ENCODE data around the gene RAP1A.

Gene RAP1A

GRCh38 chr1:111725192-111725591 is 105.6 kb downstream of the RAP1A start:
- no peak overlapping the region for H3K4me3 ChIP-seq (ENCODE audit: control insufficient read depth, low read depth, low read length)
- no peak for TF ChIP-seq CTCF (IDR thresholded peaks at IDR 0.05; ENCODE audit: control insufficient read depth, insufficient read depth, low read depth, low read length, missing control alignments)
- no peak for DNase-seq (ENCODE audit: low read depth)

GRCh38 chr1:111727056-111727455 is 107.5 kb downstream of the RAP1A start:
- no peak for TF ChIP-seq CTCF (IDR thresholded peaks at IDR 0.05; ENCODE audit: control insufficient read depth, insufficient read depth, low read depth, low read length, missing control alignments)

GRCh38 chr1:111729271-111729921 is 109.8 kb downstream of the RAP1A start:
- no peak for TF ChIP-seq CTCF (IDR thresholded peaks at IDR 0.05; ENCODE audit: control insufficient read depth, insufficient read depth, low read depth, low read length, missing control alignments)
- no peak overlapping the region for H3K4me3 ChIP-seq (ENCODE audit: control insufficient read depth, low read depth, low read length)
- no peak for DNase-seq (ENCODE audit: low read depth)

More at GRCh38 chr1:111727056-111727455, 107.5 kb downstream of the RAP1A start:
- no peak for DNase-seq (ENCODE audit: low read depth)
- no peak overlapping the region for H3K4me3 ChIP-seq (ENCODE audit: control insufficient read depth, low read depth, low read length)

- no peak for DNase-seq (ENCODE audit: low read depth)
- H3K4me3 ChIP-seq (ENCODE audit: control insufficient read depth, low read depth, low read length) = no peak overlapping the region
- no peak for TF ChIP-seq CTCF (IDR thresholded peaks at IDR 0.05; ENCODE audit: control insufficient read depth, insufficient read depth, low read depth, low read length, missing control alignments)
Measured at GRCh38 chr1:111729946-111730681, 110.5 kb downstream of the RAP1A start.

GRCh38 chr1:111730706-111731105 is 111.1 kb downstream of the RAP1A start:
- TF ChIP-seq CTCF (IDR thresholded peaks at IDR 0.05; ENCODE audit: control insufficient read depth, insufficient read depth, low read depth, low read length, missing control alignments) = no peak
- H3K4me3 ChIP-seq (ENCODE audit: control insufficient read depth, low read depth, low read length) = no peak overlapping the region
- DNase-seq (ENCODE audit: low read depth) = no peak

- TF ChIP-seq CTCF (IDR thresholded peaks at IDR 0.05; ENCODE audit: control insufficient read depth, insufficient read depth, low read depth, low read length, missing control alignments) = no peak
- no peak for DNase-seq (ENCODE audit: low read depth)
Measured at GRCh38 chr1:111731956-111732355, 112.4 kb downstream of the RAP1A start.

More at GRCh38 chr1:111731956-111732355, 112.4 kb downstream of the RAP1A start:
- no peak overlapping the region for H3K4me3 ChIP-seq (ENCODE audit: control insufficient read depth, low read depth, low read length)
